HepG2 (cell line): ENCODE results near the gene CPA5. TPM values are rescaled to one million over a fixed set of nuclear protein-coding genes. Genes with fewer than 3 reads are reported as not detected.

Experiments used
- ATAC-seq: fragments of 200-7000 bp; cut with Tn5 transposase; 3 replicates; pipeline ENCODE4 v1.9.1; 2020; ENCODE audit warnings: mild to moderate bottlenecking, moderate library complexity
- BruUV-seq: library from RNA; stranded (reverse); fragments of 400-500 nt; replicated peaks from 2 replicates; lab custom pipeline; 2021; lab: Mats Ljungman, UMichigan
- CTCF ChIA-PET: fragments of 300-600 bp; formaldehyde crosslinking; extraction: SDS; loops from one replicate; lab custom pipeline; 2021; ENCODE audit warnings: low total read pairs, inconsistent platforms, low intra/inter-chr PET ratio; lab: Yijun Ruan, JAX
- POLR2A ChIA-PET: fragments of 350-600 bp; sonication (Branson Sonifier 250); formaldehyde crosslinking; loops from one replicate; lab custom pipeline; 2020; ENCODE audit warnings: antibody characterized with exemption, inconsistent platforms; lab: Yijun Ruan, JAX
- DNase-seq: peaks from one replicate; pipeline ENCODE4 v3.0.0-alpha.2; 2015; ENCODE audit warnings: low spot score
- FAIRE-seq: peaks from 3 replicates; lab custom pipeline; 2011; peaks lifted over from hg19 to GRCh38; lab: Jason Lieb, UNC
- H2AFZ ChIP-seq: one replicate; pipeline ENCODE4 v1.6.1; 2011; ENCODE audit warnings: low read length, inconsistent platforms
- H3K27ac ChIP-seq: fragments of 300-600 bp; 3 replicates; pipeline ENCODE4 v1.8.0; 2011; ENCODE audit warnings: mixed run types, mild to moderate bottlenecking, mixed read lengths, low read length, inconsistent platforms; ENCODE audit not compliant: insufficient read depth; ENCODE audit errors: extremely low read length
- H3K27me3 ChIP-seq, 2 experiments: fragments of 200-600 bp in 1 of 2; 2 replicates in 1 of 2; 3 replicates in 1 of 2; pipeline versions ENCODE4 v1.6.0 to v1.8.0; 2011; ENCODE audit warnings: low read length in 2 of 2, mild to moderate bottlenecking in 2 of 2, moderate library complexity in 2 of 2, inconsistent platforms in 1 of 2; ENCODE audit not compliant: insufficient read depth in 2 of 2, control insufficient read depth in 1 of 2
- H3K36me3 ChIP-seq, 2 experiments: fragments of 200-600 bp in 1 of 2; replicated peaks in 1 of 2; 2 replicates in 1 of 2; 3 replicates in 1 of 2; pipeline versions ENCODE4 v1.5.1 to v1.8.0; 2011; ENCODE audit warnings: low read length in 2 of 2, inconsistent platforms in 1 of 2; ENCODE audit not compliant: insufficient read depth in 2 of 2, control insufficient read depth in 1 of 2
- H3K4me1 ChIP-seq: 2 replicates; pipeline ENCODE4 v1.5.1; 2012; ENCODE audit warnings: low read length, inconsistent platforms; ENCODE audit not compliant: insufficient read depth
- H3K4me2 ChIP-seq: 2 replicates; pipeline ENCODE4 v1.6.0; 2011; ENCODE audit warnings: low read depth, low read length, inconsistent platforms
- H3K4me3 ChIP-seq, 3 experiments: fragments of 200-600 bp in 1 of 3; sonication (generic), shearing (Covaris generic) in 1 of 3; replicated peaks in 1 of 3; 2 replicates each; pipeline ENCODE4 v1.5.1; 2011 to 2016; ENCODE audit warnings: low read length in 3 of 3, inconsistent platforms in 2 of 3, low read depth in 2 of 3, mild to moderate bottlenecking in 2 of 3, control low read depth in 1 of 3, mixed read lengths in 1 of 3; ENCODE audit not compliant: insufficient read depth in 1 of 3
- H3K79me2 ChIP-seq: one replicate; pipeline ENCODE4 v1.6.1; 2011; ENCODE audit warnings: low read length, inconsistent platforms; ENCODE audit not compliant: insufficient read depth
- H3K9ac ChIP-seq: 2 replicates; pipeline ENCODE4 v1.6.0; 2011; ENCODE audit warnings: mild to moderate bottlenecking, low read depth, low read length, inconsistent platforms; ENCODE audit not compliant: insufficient read depth
- H3K9me3 ChIP-seq: 2 replicates; pipeline ENCODE4 v1.5.1; 2012; ENCODE audit warnings: mild to moderate bottlenecking, low read length
- H4K20me1 ChIP-seq: 2 replicates; pipeline ENCODE4 v1.6.0; 2011; ENCODE audit warnings: inconsistent platforms, mild to moderate bottlenecking, low read length, moderate library complexity; ENCODE audit not compliant: insufficient read depth
- EEA1 ChIP-seq: sonication (generic); formaldehyde crosslinking; IDR thresholded peaks from 2 replicates; pipeline ENCODE4 v1.5.1; 2020; ENCODE audit warnings: mild to moderate bottlenecking, missing genetic modification reagents, borderline replicate concordance
- KMT2A ChIP-seq: sonication (generic); formaldehyde crosslinking; IDR thresholded peaks from 2 replicates; pipeline ENCODE4 v1.4.0; 2020; ENCODE audit warnings: missing genetic modification reagents
- LRRFIP1 ChIP-seq: sonication (generic); formaldehyde crosslinking; conservative IDR thresholded peaks from 2 replicates; pipeline ENCODE4 v1.4.0; 2020; ENCODE audit warnings: missing genetic modification reagents
- NFE2 ChIP-seq: sonication (generic); formaldehyde crosslinking; IDR thresholded peaks from 2 replicates; pipeline ENCODE4 v1.4.0; 2020; ENCODE audit warnings: missing genetic modification reagents
- RBM39 ChIP-seq: fragments of 200-400 bp; formaldehyde crosslinking; IDR thresholded peaks from one replicate; pipeline ENCODE4 v1.6.1; 2018; ENCODE audit warnings: antibody characterized with exemption, mild to moderate bottlenecking, low read depth, low read length; ENCODE audit not compliant: poor library complexity, severe bottlenecking
- SIN3B ChIP-seq: fragments of 150-350 bp; IDR thresholded peaks from 2 replicates; pipeline ENCODE4 v1.6.1; 2014; ENCODE audit warnings: low read length
- ZFP1 ChIP-seq: IDR thresholded peaks from 2 replicates; pipeline ENCODE4 v1.6.1; 2016
- ZNF30 ChIP-seq: sonication (generic); formaldehyde crosslinking; IDR thresholded peaks from 2 replicates; pipeline ENCODE4 v1.5.0; 2020; ENCODE audit warnings: mild to moderate bottlenecking, missing genetic modification reagents
- ZNF333 ChIP-seq: sonication (generic); formaldehyde crosslinking; IDR thresholded peaks from 2 replicates; pipeline ENCODE4 v1.4.0; 2020; ENCODE audit warnings: mild to moderate bottlenecking, missing genetic modification reagents, borderline replicate concordance
- ZNF407 ChIP-seq: sonication (generic); formaldehyde crosslinking; IDR thresholded peaks from one replicate; pipeline ENCODE4 v1.5.1; 2020; ENCODE audit warnings: mild to moderate bottlenecking, missing genetic modification reagents; ENCODE audit errors: not compliant biosample characterization
- ZNF484 ChIP-seq: sonication (generic); formaldehyde crosslinking; IDR thresholded peaks from 2 replicates; pipeline ENCODE4 v1.5.1; 2020; ENCODE audit warnings: mild to moderate bottlenecking, low read depth, missing genetic modification reagents, borderline replicate concordance
- ZSCAN5A ChIP-seq: sonication (generic); formaldehyde crosslinking; IDR thresholded peaks from 2 replicates; pipeline ENCODE4 v1.8.0; 2022; ENCODE audit warnings: mild to moderate bottlenecking, missing genetic modification reagents, borderline replicate concordance
- WGBS: methylation state at CpG from one replicate; pipeline ENCODE4 v1.1.6; 2017; ENCODE audit warnings: low lambda C conversion rate; 5-methylcytosine and 5-hydroxymethylcytosine counted together
- in situ Hi-C: cut with HindIII; loops from 2 replicates; pipeline ENCODE4 v1.10.0; 2017; ENCODE audit warnings: low pct_unique_long_range_greater_than_20kb; ENCODE audit not compliant: extremely low pct_ligation_motif_present
- intact Hi-C: fragments of 100-400 bp; cut with micrococcal nuclease; formaldehyde crosslinking; loops from one replicate; pipeline ENCODE4 v1.10.0; 2022; ENCODE audit not compliant: unreplicated experiment
- polyA plus RNA-seq, 8 experiments: library from polyadenylated mRNA; depleted of rRNA in 3 of 8; stranded (reverse) in 7 of 8; unstranded in 1 of 8; fragments of >200 nt; fragmentation: Illumina TruSeq in 4 of 8; extraction: Trizol in 4 of 8; gene quantifications; 2 replicates each; pipeline versions ENCODE4 v1.2.1 to v1.2.3, GENCODE V29; 2011 to 2016; ENCODE audit warnings: low read depth in 4 of 8, missing spikeins in 1 of 8, mixed read lengths in 1 of 8; ENCODE audit not compliant: insufficient read depth in 1 of 8
- total RNA-seq, 5 experiments: library from RNA; depleted of rRNA; stranded (reverse); fragments of >200 nt; fragmentation: Illumina TruSeq; extraction: Trizol; gene quantifications; 2 replicates each; pipeline ENCODE4 v1.2.3, GENCODE V29; 2016; ENCODE audit warnings: low read depth in 1 of 5
- TF ChIP-seq, protein P1 (sequence below): sonication (generic); formaldehyde crosslinking; IDR thresholded peaks from 2 replicates; pipeline ENCODE4 v1.4.0; 2020; ENCODE audit warnings: mild to moderate bottlenecking, missing genetic modification reagents

The CPA5 gene
- total and polyA plus RNA-seq, 2 of the 13 experiments (the other 11 are each of a cell fraction or from before 2014, with no cell fraction given): 0.48 TPM; not detected in 1

DNA sequence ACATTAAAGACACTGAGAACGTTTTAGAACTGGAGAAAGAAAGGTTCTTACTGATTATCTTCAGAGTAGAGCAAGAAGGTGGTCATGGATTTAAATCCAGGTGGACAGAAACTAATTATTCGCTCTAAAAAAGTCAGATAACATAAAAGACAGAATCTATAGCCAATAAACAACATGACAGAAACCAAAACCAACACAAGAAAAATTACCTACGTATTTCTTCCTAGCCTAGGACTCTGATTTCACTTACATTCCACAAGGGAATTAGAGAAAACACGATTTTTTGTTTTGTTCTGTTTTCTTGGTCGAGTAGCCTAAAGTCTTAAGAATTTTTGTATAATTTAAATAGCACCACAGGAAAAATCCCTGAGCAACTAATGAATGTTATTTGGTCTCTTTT lies 50.8 kb downstream of the CPA5 start:
- H3K36me3 ChIP-seq: no peaks in the 10 kb centered on the region
- DNase-seq (no peak), ATAC-seq (no peak), FAIRE-seq (no peak)
- no peaks in the 10 kb centered on the region for H3K79me2 ChIP-seq
- no peak overlapping the region for H3K27ac ChIP-seq
- H3K4me3 ChIP-seq: no peak overlapping the region
- no peak overlapping the region for H3K9ac ChIP-seq
- H3K4me1 ChIP-seq: no peaks in the 10 kb centered on the region
- CTCF ChIA-PET: no interaction called here
- in situ Hi-C loops: no loop called here
- no peak overlapping the region for H3K4me2 ChIP-seq
- POLR2A ChIA-PET: no interaction called here
- no peaks in the 10 kb centered on the region for H3K9me3 ChIP-seq
- BruUV-seq: no TSS peak
- no peaks in the 10 kb centered on the region for H4K20me1 ChIP-seq
- WGBS: 49% methylated on average over 5 of the region's 5 CpGs
- no peak overlapping the region for H2AFZ ChIP-seq
- H3K27me3 ChIP-seq: no peaks in the 10 kb centered on the region
- intact Hi-C loops: no loop called here
- TF ChIP-seq ZNF30 (CRISPR knock-in tag): no peak
- TF ChIP-seq RBM39: no peak
- no peak for TF ChIP-seq LRRFIP1 (CRISPR knock-in tag)
- TF ChIP-seq ZNF407 (CRISPR knock-in tag): no peak
- TF ChIP-seq SIN3B: no peak
- TF ChIP-seq KMT2A (CRISPR knock-in tag): no peak
- TF ChIP-seq ZNF333: no peak
- no peak for TF ChIP-seq ZNF484 (CRISPR knock-in tag)
- TF ChIP-seq, protein P1, sequence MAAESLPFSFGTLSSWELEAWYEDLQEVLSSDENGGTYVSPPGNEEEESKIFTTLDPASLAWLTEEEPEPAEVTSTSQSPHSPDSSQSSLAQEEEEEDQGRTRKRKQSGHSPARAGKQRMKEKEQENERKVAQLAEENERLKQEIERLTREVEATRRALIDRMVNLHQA (CRISPR knock-in tag): no peak
- TF ChIP-seq EEA1 (CRISPR knock-in tag): no peak
- TF ChIP-seq ZSCAN5A: no peak
- TF ChIP-seq ZFP1 (CRISPR knock-in tag): no peak
- TF ChIP-seq NFE2 (CRISPR knock-in tag): no peak
